Stimulated activated CD4-positive, alpha-beta T cell treated with anti-CD3 and anti-CD28 coated beads, Interleukin-15, amount 100 ng/mL, for 1 hour (primary cell): ENCODE results near the gene CADPS2.

ENCODE experiments used
- DNase-seq, 2 donors: peaks; one replicate each; pipeline ENCODE4 v3.0.0-alpha.2; 2020; ENCODE audit warnings: low read depth in 1 of 2, low spot score in 1 of 2

CADPS2 gene

DNA sequence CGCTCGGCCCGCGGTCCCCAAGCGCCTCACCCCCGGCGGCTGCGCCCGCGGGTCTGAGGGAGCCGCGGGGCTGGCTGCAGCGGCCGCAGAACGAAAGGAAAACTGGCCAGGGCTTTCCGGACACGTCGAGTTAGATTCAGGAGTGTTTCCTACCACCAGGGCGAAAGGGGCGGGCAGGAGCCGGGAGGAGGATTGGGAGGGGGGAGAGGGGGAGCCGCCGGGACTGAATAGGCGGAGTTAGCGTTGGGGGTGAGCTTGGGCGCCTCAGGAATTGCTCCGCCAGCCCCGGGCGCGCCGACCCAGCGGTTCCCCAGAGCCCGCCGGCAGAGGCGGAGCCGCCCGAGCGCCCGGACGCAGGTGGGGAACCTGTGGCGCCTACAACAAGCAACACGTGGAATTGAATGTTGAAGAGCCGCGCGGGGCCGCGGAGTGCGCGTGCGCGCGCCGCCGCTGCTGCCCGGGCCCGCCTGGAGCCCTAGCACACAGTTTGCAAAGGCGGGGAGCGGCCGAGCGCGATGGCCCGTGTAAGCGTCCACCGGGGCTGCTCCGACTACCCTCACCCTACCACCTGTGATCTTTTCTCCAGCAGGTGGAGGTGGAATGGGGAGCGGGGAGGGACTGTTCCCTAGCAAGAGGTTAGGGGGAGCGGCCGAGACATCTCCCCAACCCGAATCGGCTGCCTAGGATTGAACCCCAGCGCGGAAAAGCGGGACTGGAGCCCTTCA is at the start of gene CADPS2:
Gene CADPS2 (minus strand): TSS at position 104 of the 725 bp plus-strand sequence. CDS start 123 bp downstream, outside the sequence.
- no peak for DNase-seq

DNA sequence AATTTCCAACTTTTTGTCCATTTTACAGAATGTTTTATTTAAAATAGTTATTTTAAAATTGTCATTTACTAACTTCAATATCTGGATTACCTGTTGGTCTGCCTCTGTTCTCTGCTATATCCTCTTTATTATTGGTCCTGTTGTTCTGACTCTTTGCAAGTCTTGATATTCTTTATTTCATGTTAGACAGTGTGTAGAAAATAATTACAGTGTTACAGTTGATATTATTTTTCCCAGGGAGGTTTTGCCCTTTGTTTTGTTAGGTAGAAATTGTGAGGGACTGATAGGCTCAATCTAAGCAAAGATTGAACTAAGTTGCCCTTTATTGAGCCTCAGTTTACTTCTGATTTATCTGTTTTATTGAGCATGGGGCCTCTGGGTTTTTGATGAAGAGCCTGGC is 49.4 kb upstream of the CADPS2 start:
- DNase-seq: no peak

DNA sequence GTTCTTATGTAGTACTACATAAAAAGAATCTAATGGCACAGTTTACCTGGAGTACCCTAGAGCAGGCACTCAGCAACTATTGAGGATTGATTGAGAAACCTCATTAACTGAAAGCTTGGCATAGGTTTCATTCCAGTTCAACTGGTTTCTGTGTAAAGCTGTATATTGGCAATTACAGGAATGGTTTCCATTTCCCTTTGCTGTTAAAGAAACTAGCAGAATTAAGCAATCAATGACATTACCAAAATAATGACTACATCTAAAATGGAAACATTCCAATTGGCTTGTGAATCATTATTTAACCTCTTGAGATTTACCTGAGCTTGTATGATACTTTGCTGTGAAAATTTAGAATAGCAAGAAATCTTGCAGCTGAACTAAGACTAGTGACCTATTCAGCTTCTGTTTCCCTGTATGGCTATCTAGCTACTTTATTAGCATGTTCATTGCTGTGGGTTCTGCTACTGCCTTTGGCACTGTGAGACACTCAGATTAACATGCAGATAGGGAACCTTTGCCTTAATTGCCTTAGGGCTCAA is 33.5 kb upstream of the CADPS2 start:
- DNase-seq: no peak

DNA sequence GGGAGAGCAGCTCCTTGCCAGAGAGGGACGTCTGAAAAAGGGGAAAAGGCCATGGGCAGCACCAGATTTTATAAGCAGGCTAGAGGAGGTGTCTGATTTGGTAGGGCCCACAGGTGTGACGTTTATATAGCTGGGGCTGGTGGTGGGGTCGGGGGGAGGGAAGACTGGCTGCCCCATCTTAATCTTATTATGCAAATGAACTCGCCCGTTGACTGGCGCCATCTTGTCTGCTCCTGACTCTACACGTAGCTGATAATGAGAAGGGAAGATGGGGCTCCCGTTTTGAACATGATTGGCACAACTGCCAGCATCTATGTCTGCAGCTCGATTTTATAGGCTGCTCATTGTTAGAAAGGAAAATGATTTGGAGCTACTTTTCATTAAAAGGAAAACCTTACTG is 28.6 kb upstream of the CADPS2 start:
- no peak for DNase-seq

GRCh38 chr7:122913608-122914007 is 27.3 kb upstream of the CADPS2 start:
- DNase-seq: no peak

- DNase-seq: no peak
Measured at GRCh38 chr7:122902751-122903495, 16.7 kb upstream of the CADPS2 start.

DNA sequence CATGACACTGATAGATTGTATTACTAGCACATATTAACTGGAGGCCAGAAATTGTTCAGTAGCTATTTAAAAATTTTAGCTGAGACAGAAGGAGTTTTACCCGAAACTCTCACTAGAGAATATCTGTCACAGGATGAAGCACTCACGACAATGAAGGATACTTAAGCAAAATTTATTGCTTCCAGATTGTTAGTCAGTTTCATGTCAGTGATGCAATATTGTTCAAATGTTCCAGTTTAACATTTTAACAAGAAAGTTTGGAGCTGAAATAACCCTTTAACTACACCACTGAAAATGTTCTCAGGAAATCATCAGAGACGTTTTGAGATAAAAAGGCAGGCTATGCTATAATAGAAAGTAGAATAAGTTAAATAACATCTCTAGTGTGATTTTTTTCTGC is 15.0 kb upstream of the CADPS2 start:
- DNase-seq: no peak

- DNase-seq: no peak
Measured at GRCh38 chr7:122896509-122896908, 10.2 kb upstream of the CADPS2 start.

GRCh38 chr7:122893486-122893885 is 7.2 kb upstream of the CADPS2 start:
- DNase-seq: no peak

DNA sequence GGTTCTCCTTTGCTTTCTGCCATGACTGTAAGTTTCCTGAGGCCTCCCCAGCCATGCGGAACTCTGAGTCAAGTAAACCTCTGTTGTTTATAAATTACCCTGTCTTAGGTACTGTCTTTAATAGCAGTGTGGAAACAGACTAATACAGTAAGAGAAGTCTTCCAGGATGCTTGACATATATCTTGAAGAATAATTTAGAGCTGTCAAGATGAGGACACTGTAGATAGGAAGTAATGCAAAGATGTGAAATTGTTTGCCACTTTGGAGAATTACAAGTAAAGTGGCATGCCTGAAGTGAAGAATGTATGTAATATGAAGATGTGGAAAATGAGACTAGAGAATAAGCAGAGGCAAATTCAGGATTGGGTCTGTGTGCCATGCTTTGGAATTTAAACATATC is 2.9 kb upstream of the CADPS2 start:
- no peak for DNase-seq

- no peak for DNase-seq
Measured at GRCh38 chr7:122887848-122888247, 1.6 kb upstream of the CADPS2 start.

GRCh38 chr7:122887198-122887597 is 938 bp upstream of the CADPS2 start:
- no peak for DNase-seq

DNA sequence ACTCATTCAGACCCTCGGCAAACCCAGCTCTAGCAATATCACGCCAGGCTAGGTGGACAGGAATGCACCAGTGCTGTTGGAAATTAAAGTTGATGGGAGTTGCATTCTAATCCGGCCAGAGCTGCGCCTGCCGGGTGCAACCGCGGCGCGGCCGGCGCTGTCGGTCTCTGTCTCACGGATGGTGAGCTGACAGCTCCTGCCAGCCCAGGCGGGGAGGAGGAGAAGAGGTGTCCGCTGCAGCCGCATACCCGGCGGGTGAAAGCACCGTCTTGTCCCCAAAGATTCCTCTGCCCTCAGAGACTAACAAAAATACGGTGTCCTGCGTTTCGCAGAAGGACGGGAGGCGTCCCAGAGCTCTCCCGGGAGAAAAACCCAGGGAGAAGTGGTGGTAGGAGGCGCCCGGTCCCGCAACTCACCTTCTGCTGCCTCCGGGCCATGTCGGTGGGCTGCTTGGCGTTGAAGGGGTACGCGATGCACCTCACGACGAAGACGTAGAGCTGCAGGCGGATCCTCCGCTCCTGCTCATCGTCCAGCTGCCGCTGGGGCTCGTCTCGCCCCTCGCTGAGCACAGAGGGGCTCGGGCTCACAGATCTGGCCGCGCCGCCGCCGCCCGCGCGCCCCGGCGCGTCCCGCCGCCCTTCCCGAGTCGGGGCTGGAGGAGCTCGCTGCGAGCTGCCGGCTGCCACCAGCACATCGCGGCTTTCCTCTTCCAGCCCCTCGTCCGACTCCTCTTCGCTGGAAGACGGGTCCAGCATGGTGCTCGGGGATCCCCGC is 490 bp downstream of the CADPS2 start:
- no peak for DNase-seq

DNA sequence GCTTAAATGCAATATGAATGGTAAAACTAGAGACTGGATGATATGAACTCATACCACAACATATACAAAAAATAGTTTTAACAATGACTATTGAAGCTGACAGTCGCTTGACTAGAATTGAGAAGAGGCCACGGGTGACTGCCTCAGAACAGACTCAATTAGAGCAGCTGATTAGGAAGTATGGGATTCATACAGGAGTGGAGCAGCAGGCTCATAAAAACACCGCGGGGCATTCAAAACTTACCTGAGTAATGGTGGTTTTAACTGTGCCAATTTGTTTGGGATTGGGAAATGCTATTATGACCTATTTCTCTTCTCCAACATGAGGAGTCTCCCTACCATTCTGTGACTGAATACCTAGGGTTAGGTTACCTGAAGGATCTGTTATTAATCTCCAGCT is 2.1 kb downstream of the CADPS2 start:
- DNase-seq: no peak

DNA sequence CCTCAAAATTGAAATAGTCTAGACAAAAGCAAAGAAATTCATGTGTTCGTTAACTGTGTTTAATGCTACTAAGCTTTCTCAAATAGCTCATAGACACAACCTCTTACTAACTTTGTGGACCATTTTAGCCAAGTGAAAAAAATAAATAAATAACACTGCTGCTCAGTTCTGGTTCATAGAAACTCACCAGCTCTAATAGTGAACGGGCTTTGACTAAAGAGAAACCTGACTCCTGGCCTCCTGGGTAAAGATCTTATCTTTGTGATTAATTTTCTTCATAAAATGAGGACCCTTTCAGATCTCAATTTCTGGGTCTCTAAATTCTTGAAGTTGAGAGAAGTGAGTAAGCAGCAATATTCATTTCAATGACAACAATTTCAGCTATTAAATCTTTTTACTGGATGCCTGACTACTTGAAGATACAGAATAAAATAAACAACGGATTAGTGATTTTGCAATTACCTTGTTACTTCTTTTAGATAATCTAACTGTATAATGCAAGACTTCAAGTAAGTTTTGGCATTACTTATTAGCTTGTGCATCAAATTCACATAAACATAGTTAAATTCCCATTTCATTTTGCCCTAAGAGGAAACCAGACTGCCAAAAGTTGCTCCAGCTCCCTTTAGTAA is 3.1 kb downstream of the CADPS2 start:
- no peak for DNase-seq

DNA sequence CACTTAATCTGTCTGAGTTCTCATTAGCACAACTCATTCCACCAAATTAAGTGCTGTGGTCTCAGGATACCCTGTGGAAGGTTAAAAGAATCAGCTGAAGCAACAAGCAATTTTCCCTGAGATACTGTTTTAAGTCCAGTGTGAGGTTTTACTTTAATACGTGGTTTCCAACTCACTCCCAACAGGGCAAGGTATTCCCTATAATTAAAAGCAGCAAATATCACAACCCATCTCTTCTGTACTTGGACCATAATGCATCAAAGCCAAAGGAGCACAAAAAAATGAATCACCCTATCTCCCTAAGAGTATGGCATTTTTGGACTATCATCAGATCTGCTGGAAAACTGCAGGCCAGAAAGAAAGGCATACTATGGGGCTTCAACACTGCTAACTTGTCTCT is 4.9 kb downstream of the CADPS2 start:
- DNase-seq: no peak

GRCh38 chr7:122869260-122869659 is 17.0 kb downstream of the CADPS2 start:
- no peak for DNase-seq

DNA sequence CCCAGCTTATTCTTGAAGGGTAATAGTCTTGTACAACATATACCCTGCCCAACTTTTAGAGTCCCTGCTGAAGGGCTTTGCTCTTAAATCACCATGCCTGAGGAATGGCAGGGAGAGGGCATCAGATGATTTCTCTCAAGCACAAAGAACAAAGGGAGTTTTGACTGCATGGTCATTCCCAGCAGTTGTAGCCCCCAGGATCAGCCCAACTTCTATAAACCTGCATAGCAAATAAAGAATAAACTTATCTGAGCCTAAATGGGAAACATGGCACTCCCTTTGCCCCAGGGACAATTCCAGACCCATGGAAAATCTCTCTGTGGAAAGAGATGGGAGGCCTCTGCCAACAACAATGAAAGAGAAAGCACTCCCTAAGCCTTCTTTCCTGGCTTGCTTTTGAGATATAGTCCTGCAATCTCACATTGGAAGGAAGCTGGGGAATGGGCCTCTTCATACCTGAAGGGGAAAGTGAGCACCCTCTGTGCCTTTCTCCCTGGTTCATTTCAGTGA is 18.7 kb downstream of the CADPS2 start:
- DNase-seq: no peak

DNA sequence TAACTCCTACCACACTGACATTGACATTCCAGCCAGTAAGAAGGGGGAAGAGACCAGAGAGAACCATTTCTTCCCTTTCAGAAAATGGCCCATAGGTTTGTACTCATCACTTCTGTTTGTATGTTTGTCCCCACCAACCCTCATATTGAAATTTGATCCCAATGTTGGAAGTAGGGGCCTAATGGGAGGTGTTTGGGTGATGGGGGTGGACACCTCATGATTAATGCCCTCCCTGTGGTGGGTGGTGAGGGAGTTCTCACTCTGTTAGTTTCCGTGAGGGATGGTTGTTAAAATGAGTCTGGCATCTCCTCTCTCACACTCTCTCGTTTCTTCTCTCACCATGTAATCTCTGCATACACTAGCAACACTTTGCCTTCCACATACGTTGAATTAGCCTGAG is 21.4 kb downstream of the CADPS2 start:
- no peak for DNase-seq

DNA sequence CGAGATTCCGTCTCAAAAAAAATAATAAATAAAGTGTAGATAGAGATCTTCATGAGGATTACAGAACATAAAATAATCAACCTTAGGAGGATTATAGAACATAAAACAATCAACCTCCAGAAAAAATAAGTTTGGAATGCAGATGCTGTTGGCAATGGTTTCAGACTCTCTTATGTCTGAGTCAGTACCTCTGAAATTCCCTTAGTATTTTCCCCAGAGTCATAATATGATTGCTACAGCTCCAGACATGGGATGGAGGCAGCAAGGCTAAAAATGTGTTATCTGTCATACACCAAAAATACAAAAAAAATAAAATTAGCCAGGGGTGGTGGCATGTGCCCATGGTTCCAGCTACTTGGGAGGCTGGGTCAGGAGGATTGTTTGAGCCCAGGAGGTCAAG is 22.2 kb downstream of the CADPS2 start:
- no peak for DNase-seq

DNA sequence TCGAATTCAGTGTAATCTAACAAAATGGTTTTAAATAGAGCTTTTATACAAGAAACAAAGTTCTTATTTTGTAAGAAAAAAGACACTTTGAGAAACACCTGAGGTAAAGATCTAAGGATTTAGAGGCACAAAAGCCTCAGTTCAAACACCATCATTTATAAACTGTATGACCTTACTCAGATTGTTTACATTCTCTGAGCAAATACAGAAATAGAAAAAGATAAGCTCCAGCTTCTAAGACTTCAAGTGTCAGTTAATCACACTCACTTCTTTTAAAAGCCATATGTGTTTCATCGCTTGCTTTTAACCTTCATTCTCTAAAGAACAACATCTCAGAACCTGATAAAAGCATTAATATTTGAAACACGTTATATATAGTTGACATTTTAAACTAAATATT is 27.9 kb downstream of the CADPS2 start:
- DNase-seq: no peak
